ENCODE results near the gene SH3BP1.

The SH3BP1 gene

GRCh38 chr22:37641561-37641949, 2.1 kb downstream of the SH3BP1 start:
- H3K4ac ChIP-seq (ENCODE audit: low read depth in 1 of 2, low read length in 2 of 2): no peak overlapping the region
- 93% methylated on average over 5 of the region's 5 CpGs for WGBS

DNA sequence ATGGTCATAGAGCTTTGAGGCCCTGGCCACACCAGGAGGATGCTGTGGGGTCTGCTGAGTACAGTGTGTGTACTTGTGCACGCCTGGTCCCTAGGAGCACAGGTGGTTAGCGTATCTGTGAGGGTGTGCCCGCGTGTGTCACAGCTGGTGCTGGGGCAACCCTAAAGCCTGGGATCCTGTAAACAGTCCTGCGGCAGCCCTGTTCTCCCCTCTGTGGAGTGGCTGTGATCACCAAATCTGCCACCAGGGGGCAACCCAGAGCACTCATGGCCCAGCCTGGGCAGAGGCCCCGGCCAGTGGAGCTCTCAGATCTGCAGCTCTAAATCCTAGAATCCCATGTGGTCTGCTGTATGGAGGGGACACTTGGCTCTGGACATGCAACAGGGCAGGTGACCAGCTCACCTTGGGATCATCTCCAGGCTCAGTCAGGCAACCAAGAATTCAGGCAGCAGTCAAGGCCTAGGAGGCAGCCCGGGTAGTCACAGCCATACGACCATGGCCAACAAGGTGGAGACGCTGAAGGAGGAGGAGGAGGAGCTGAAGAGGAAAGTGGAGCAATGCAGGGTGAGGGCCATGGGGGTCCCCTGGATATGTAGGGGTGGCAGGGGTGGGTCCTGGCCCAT, 3.9 kb downstream of the SH3BP1 start:
- no peak overlapping the region for H3K4ac ChIP-seq (ENCODE audit: low read depth in 1 of 2, low read length in 2 of 2)
- H3K36me3 ChIP-seq (ENCODE audit: control insufficient read depth in 1 of 2, insufficient read depth in 2 of 2, low read depth in 1 of 2, low read length in 2 of 2): peaks cover 30 to 70% of the 10 kb centered on the region in 2 experiments
- H3K9ac ChIP-seq (ENCODE audit: low read length): peak overlapping the region; percentile 57
- H3K4me2 ChIP-seq (ENCODE audit: low read length, poor library complexity, severe bottlenecking): no peak overlapping the region
- peak overlapping the region in 1 of 2 experiments; percentile 12 for H2BK12ac ChIP-seq (ENCODE audit: low read length in 2 of 2)
- H2BK15ac ChIP-seq (ENCODE audit: low read depth, poor library complexity, severe bottlenecking): no peak overlapping the region
- WGBS: 39% methylated on average over 9 of the region's 9 CpGs
- H3K14ac ChIP-seq (ENCODE audit: low read length in 2 of 2): no peak overlapping the region
- no peak overlapping the region for H3K27ac ChIP-seq (ENCODE audit: low read length, poor library complexity, severe bottlenecking)
- no peak overlapping the region for H2BK5ac ChIP-seq (ENCODE audit: low read depth, low read length, poor library complexity, severe bottlenecking)
- H3K79me1 ChIP-seq (replicated peaks; ENCODE audit: low read length, poor library complexity, severe bottlenecking): peaks cover 40% of the 10 kb centered on the region
- peaks cover 43% of the 10 kb centered on the region for H3K4me1 ChIP-seq (ENCODE audit: control insufficient read depth, insufficient read depth, low read depth, low read length)
- H3K18ac ChIP-seq (ENCODE audit: low read depth in 1 of 2, low read length in 2 of 2): no peak overlapping the region
- H3K27me3 ChIP-seq (ENCODE audit: control insufficient read depth in 1 of 2, insufficient read depth in 1 of 2, low read length in 2 of 2): peaks cover 0 to 5% of the 10 kb centered on the region in 2 experiments
- H4K8ac ChIP-seq (ENCODE audit: low read length): no peak overlapping the region
- no peaks in the 10 kb centered on the region for H3K9me3 ChIP-seq (ENCODE audit: control insufficient read depth, low read length)
- H3K4me3 ChIP-seq (ENCODE audit: insufficient read depth in 1 of 2, low read depth in 1 of 2, low read length in 2 of 2): no peak overlapping the region
- H2AK5ac ChIP-seq (ENCODE audit: low read length, severe bottlenecking): no peak overlapping the region
- no peak overlapping the region for H4K91ac ChIP-seq (ENCODE audit: low read length)
- H2AFZ ChIP-seq (ENCODE audit: low read depth, low read length): no peak overlapping the region
- H2BK120ac ChIP-seq (ENCODE audit: low read depth, low read length): no peak overlapping the region
- no peak overlapping the region for H3K23ac ChIP-seq (ENCODE audit: low read length in 2 of 2)
- DNase-seq: peak; percentile 71

More at GRCh38 chr22:37641561-37641949, 2.1 kb downstream of the SH3BP1 start:
- no peak overlapping the region for H2AFZ ChIP-seq (ENCODE audit: low read depth, low read length)
- no peak overlapping the region for H4K8ac ChIP-seq (ENCODE audit: low read length)
- no peak overlapping the region for H3K14ac ChIP-seq (ENCODE audit: low read length in 2 of 2)
- H2AK5ac ChIP-seq (ENCODE audit: low read length, severe bottlenecking): no peak overlapping the region
- H2BK12ac ChIP-seq (ENCODE audit: low read length in 2 of 2): no peak overlapping the region
- no peak overlapping the region for H2BK5ac ChIP-seq (ENCODE audit: low read depth, low read length, poor library complexity, severe bottlenecking)
- H3K4me2 ChIP-seq (ENCODE audit: low read length, poor library complexity, severe bottlenecking): no peak overlapping the region
- peaks cover 17 to 53% of the 10 kb centered on the region in 2 experiments for H3K36me3 ChIP-seq (ENCODE audit: control insufficient read depth in 1 of 2, insufficient read depth in 2 of 2, low read depth in 1 of 2, low read length in 2 of 2)
- no peak for DNase-seq
- H3K4me3 ChIP-seq (ENCODE audit: insufficient read depth in 1 of 2, low read depth in 1 of 2, low read length in 2 of 2): no peak overlapping the region
- peaks cover 58% of the 10 kb centered on the region for H3K4me1 ChIP-seq (ENCODE audit: control insufficient read depth, insufficient read depth, low read depth, low read length)
- H2BK15ac ChIP-seq (ENCODE audit: low read depth, poor library complexity, severe bottlenecking): no peak overlapping the region
- no peak overlapping the region for H3K9ac ChIP-seq (ENCODE audit: low read length)
- no peak overlapping the region for H3K23ac ChIP-seq (ENCODE audit: low read length in 2 of 2)
- no peak overlapping the region for H2BK120ac ChIP-seq (ENCODE audit: low read depth, low read length)
- no peaks in the 10 kb centered on the region for H3K9me3 ChIP-seq (ENCODE audit: control insufficient read depth, low read length)
- H3K79me1 ChIP-seq (replicated peaks; ENCODE audit: low read length, poor library complexity, severe bottlenecking): peaks cover 28% of the 10 kb centered on the region
- no peak overlapping the region for H3K27ac ChIP-seq (ENCODE audit: low read length, poor library complexity, severe bottlenecking)
- H3K27me3 ChIP-seq (ENCODE audit: control insufficient read depth in 1 of 2, insufficient read depth in 1 of 2, low read length in 2 of 2): peaks cover 0 to 5% of the 10 kb centered on the region in 2 experiments
- H3K18ac ChIP-seq (ENCODE audit: low read depth in 1 of 2, low read length in 2 of 2): no peak overlapping the region
- no peak overlapping the region for H4K91ac ChIP-seq (ENCODE audit: low read length)

DNA sequence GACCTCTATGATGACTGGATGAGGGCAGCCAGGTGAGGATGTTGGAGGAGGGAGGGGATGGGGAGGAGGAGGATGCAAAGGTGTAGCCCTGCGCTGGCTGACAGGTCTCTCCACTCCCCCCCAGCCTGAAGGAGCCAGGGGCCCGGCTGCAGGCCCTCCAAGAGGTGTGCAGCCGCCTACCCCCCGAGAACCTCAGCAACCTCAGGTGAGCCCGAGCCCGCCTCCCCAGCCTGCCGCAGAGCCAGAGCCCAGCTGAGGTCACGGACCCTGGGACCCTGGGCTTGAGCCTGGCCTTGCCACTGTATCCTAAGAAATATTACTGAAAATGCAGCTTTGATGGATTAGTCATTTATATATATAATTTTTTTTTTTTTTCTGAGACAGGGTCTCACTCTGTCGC, 7.8 kb downstream of the SH3BP1 start:
- no peak overlapping the region for H3K18ac ChIP-seq (ENCODE audit: low read depth in 1 of 2, low read length in 2 of 2)
- no peak overlapping the region for H2BK12ac ChIP-seq (ENCODE audit: low read length in 2 of 2)
- no peak overlapping the region for H2BK5ac ChIP-seq (ENCODE audit: low read depth, low read length, poor library complexity, severe bottlenecking)
- no peak overlapping the region for H2BK15ac ChIP-seq (ENCODE audit: low read depth, poor library complexity, severe bottlenecking)
- H3K4me2 ChIP-seq (ENCODE audit: low read length, poor library complexity, severe bottlenecking): no peak overlapping the region
- H3K14ac ChIP-seq (ENCODE audit: low read length in 2 of 2): no peak overlapping the region
- peaks cover 16% of the 10 kb centered on the region for H3K4me1 ChIP-seq (ENCODE audit: control insufficient read depth, insufficient read depth, low read depth, low read length)
- H3K4ac ChIP-seq (ENCODE audit: low read depth in 1 of 2, low read length in 2 of 2): no peak overlapping the region
- WGBS: 89% methylated on average over 7 of the region's 9 CpGs
- H3K36me3 ChIP-seq (ENCODE audit: control insufficient read depth in 1 of 2, insufficient read depth in 2 of 2, low read depth in 1 of 2, low read length in 2 of 2): peaks cover 46 to 93% of the 10 kb centered on the region in 2 experiments
- no peak overlapping the region for H3K27ac ChIP-seq (ENCODE audit: low read length, poor library complexity, severe bottlenecking)
- H3K9me3 ChIP-seq (ENCODE audit: control insufficient read depth, low read length): no peaks in the 10 kb centered on the region
- no peak overlapping the region for H2AK5ac ChIP-seq (ENCODE audit: low read length, severe bottlenecking)
- H3K27me3 ChIP-seq (ENCODE audit: control insufficient read depth in 1 of 2, insufficient read depth in 1 of 2, low read length in 2 of 2): no peaks in the 10 kb centered on the region
- no peak overlapping the region for H3K9ac ChIP-seq (ENCODE audit: low read length)
- H3K23ac ChIP-seq (ENCODE audit: low read length in 2 of 2): no peak overlapping the region
- H4K91ac ChIP-seq (ENCODE audit: low read length): no peak overlapping the region
- no peak overlapping the region for H3K4me3 ChIP-seq (ENCODE audit: insufficient read depth in 1 of 2, low read depth in 1 of 2, low read length in 2 of 2)
- no peak overlapping the region for H2BK120ac ChIP-seq (ENCODE audit: low read depth, low read length)
- H3K79me1 ChIP-seq (replicated peaks; ENCODE audit: low read length, poor library complexity, severe bottlenecking): peaks cover 49% of the 10 kb centered on the region
- no peak for DNase-seq
- no peak overlapping the region for H2AFZ ChIP-seq (ENCODE audit: low read depth, low read length)
- H4K8ac ChIP-seq (ENCODE audit: low read length): no peak overlapping the region

- Histone ChIP-seq H3K23ac (ENCODE audit: low read length in 2 of 2) (no peak overlapping the region), H4K91ac (ENCODE audit: low read length) (no peak overlapping the region), H2BK120ac (ENCODE audit: low read depth, low read length) (no peak overlapping the region), H3K14ac (ENCODE audit: low read length in 2 of 2) (no peak overlapping the region), H3K4me1 (ENCODE audit: control insufficient read depth, insufficient read depth, low read depth, low read length) (peaks cover 10% of the 10 kb centered on the region), H2AFZ (ENCODE audit: low read depth, low read length) (no peak overlapping the region), H3K4me2 (ENCODE audit: low read length, poor library complexity, severe bottlenecking) (no peak overlapping the region), H3K9ac (ENCODE audit: low read length) (no peak overlapping the region), H3K4me3 (ENCODE audit: insufficient read depth in 1 of 2, low read depth in 1 of 2, low read length in 2 of 2) (no peak overlapping the region), H4K8ac (ENCODE audit: low read length) (peak overlapping the region; percentile 22), H2BK5ac (ENCODE audit: low read depth, low read length, poor library complexity, severe bottlenecking) (no peak overlapping the region), H3K18ac (ENCODE audit: low read depth in 1 of 2, low read length in 2 of 2) (no peak overlapping the region), H3K9me3 (ENCODE audit: control insufficient read depth, low read length) (no peaks in the 10 kb centered on the region), H3K79me1 (replicated peaks; ENCODE audit: low read length, poor library complexity, severe bottlenecking) (peaks cover 44% of the 10 kb centered on the region), H3K4ac (ENCODE audit: low read depth in 1 of 2, low read length in 2 of 2) (no peak overlapping the region), H2AK5ac (ENCODE audit: low read length, severe bottlenecking) (no peak overlapping the region), H3K27ac (ENCODE audit: low read length, poor library complexity, severe bottlenecking) (no peak overlapping the region), H3K36me3 (ENCODE audit: control insufficient read depth in 1 of 2, insufficient read depth in 2 of 2, low read depth in 1 of 2, low read length in 2 of 2) (peaks cover 44 to 90% of the 10 kb centered on the region in 2 experiments), H3K27me3 (ENCODE audit: control insufficient read depth in 1 of 2, insufficient read depth in 1 of 2, low read length in 2 of 2) (no peaks in the 10 kb centered on the region), H2BK12ac (ENCODE audit: low read length in 2 of 2) (no peak overlapping the region), H2BK15ac (ENCODE audit: low read depth, poor library complexity, severe bottlenecking) (no peak overlapping the region)
- DNase-seq: no peak
- WGBS: 97% methylated on average over 9 of the region's 9 CpGs
Measured at GRCh38 chr22:37647928-37648327, 8.5 kb downstream of the SH3BP1 start.
